Measurements from ENCODE around the gene FAM156A. TPM values are rescaled to one million over a fixed set of nuclear protein-coding genes. Genes with fewer than 3 reads are reported as not detected.
"Not testable (repeated sequence)": the region's sequence is repeated elsewhere in the genome, so short reads cannot be mapped to it uniquely, and the experiment has no call there.

FAM156A gene
- total RNA-seq: 10 to 100 TPM; 22.7 to 23.7 TPM

GRCh38 chrX:52958113-52958959, at the start of gene FAM156A:
Gene FAM156A, minus strand, starts transcription at chrX:52958518. Its CDS starts 9,930 bp downstream, at chrX:52948588.
- not testable (repeated sequence) for H3K27me3 Mint-ChIP-seq, H3K36me3 Mint-ChIP-seq, H3K4me3 Mint-ChIP-seq, H3K4me1 Mint-ChIP-seq, H3K27ac Mint-ChIP-seq, H3K9me3 Mint-ChIP-seq, DNase-seq

- no peak for DNase-seq
- Mint-ChIP-seq H3K27me3 (peaks cover 7% of the 10 kb centered on the region), H3K27ac (no peak overlapping the region), H3K4me3 (no peak overlapping the region), H3K4me1 (peaks cover 3% of the 10 kb centered on the region), H3K9me3 (peaks cover 3% of the 10 kb centered on the region), H3K36me3 (no peaks in the 10 kb centered on the region)
Measured at GRCh38 chrX:53005327-53005726, 47.0 kb upstream of the FAM156A start.

- Mint-ChIP-seq H3K27me3 (peaks cover 7% of the 10 kb centered on the region), H3K27ac (no peak overlapping the region), H3K4me1 (peaks cover 3% of the 10 kb centered on the region), H3K36me3 (no peaks in the 10 kb centered on the region), H3K4me3 (no peak overlapping the region), H3K9me3 (peaks cover 3% of the 10 kb centered on the region)
- no peak for DNase-seq
Measured at GRCh38 chrX:53004811-53005210, 46.5 kb upstream of the FAM156A start.

- no peak overlapping the region for H3K27ac Mint-ChIP-seq
- H3K4me1 Mint-ChIP-seq: peaks cover 3% of the 10 kb centered on the region
- no peak overlapping the region for H3K4me3 Mint-ChIP-seq
- no peaks in the 10 kb centered on the region for H3K36me3 Mint-ChIP-seq
- H3K27me3 Mint-ChIP-seq: peaks cover 7% of the 10 kb centered on the region
- no peak for DNase-seq
- H3K9me3 Mint-ChIP-seq: peaks cover 3% of the 10 kb centered on the region
Measured at GRCh38 chrX:53004038-53004437, 45.7 kb upstream of the FAM156A start.

- no peak overlapping the region for H3K4me3 Mint-ChIP-seq
- no peaks in the 10 kb centered on the region for H3K9me3 Mint-ChIP-seq
- H3K27me3 Mint-ChIP-seq: peaks cover 7% of the 10 kb centered on the region
- H3K27ac Mint-ChIP-seq: no peak overlapping the region
- DNase-seq: no peak
- H3K36me3 Mint-ChIP-seq: no peaks in the 10 kb centered on the region
- H3K4me1 Mint-ChIP-seq: peaks cover 3% of the 10 kb centered on the region
Measured at GRCh38 chrX:53003111-53003510, 44.8 kb upstream of the FAM156A start.

- Mint-ChIP-seq H3K9me3 (no peaks in the 10 kb centered on the region), H3K4me3 (no peak overlapping the region), H3K36me3 (no peaks in the 10 kb centered on the region), H3K27me3 (peaks cover 7% of the 10 kb centered on the region), H3K27ac (no peak overlapping the region), H3K4me1 (peaks cover 3% of the 10 kb centered on the region)
- no peak for DNase-seq
Measured at GRCh38 chrX:53001958-53002357, 43.6 kb upstream of the FAM156A start.

GRCh38 chrX:53000447-53001135, 42.3 kb upstream of the FAM156A start:
- Mint-ChIP-seq H3K4me3 (peak overlapping the region; percentile 53), H3K9me3 (no peaks in the 10 kb centered on the region), H3K4me1 (peaks cover 7% of the 10 kb centered on the region), H3K27ac (peak overlapping the region; percentile 29), H3K27me3 (peaks cover 7% of the 10 kb centered on the region), H3K36me3 (no peaks in the 10 kb centered on the region)
- no peak for DNase-seq

GRCh38 chrX:52995987-52996331, 37.6 kb upstream of the FAM156A start:
- Mint-ChIP-seq H3K4me1 (peaks cover 13% of the 10 kb centered on the region), H3K27ac (peak overlapping the region; percentile 100), H3K36me3 (peaks cover 1% of the 10 kb centered on the region), H3K9me3 (no peaks in the 10 kb centered on the region), H3K4me3 (peak overlapping the region; percentile 93), H3K27me3 (no peaks in the 10 kb centered on the region)
- no peak for DNase-seq

GRCh38 chrX:52995135-52995986, 37.0 kb upstream of the FAM156A start:
- Mint-ChIP-seq H3K27ac (peak overlapping the region; percentile 100), H3K36me3 (peaks cover 1% of the 10 kb centered on the region), H3K4me3 (peak overlapping the region; percentile 93), H3K9me3 (no peaks in the 10 kb centered on the region), H3K27me3 (no peaks in the 10 kb centered on the region), H3K4me1 (peaks cover 12% of the 10 kb centered on the region)
- DNase-seq: peak; percentile 91

GRCh38 chrX:52990848-52991247, 32.5 kb upstream of the FAM156A start:
- H3K4me1 Mint-ChIP-seq: peaks cover 13% of the 10 kb centered on the region
- no peak for DNase-seq
- H3K9me3 Mint-ChIP-seq: no peaks in the 10 kb centered on the region
- H3K4me3 Mint-ChIP-seq: no peak overlapping the region
- peaks cover 1% of the 10 kb centered on the region for H3K36me3 Mint-ChIP-seq
- no peaks in the 10 kb centered on the region for H3K27me3 Mint-ChIP-seq
- H3K27ac Mint-ChIP-seq: no peak overlapping the region

- Mint-ChIP-seq H3K4me3 (peak overlapping the region; percentile 41), H3K4me1 (peaks cover 13% of the 10 kb centered on the region), H3K27ac (peak overlapping the region; percentile 85)
- not testable (repeated sequence) for H3K36me3 Mint-ChIP-seq, H3K9me3 Mint-ChIP-seq, H3K27me3 Mint-ChIP-seq
- peak; percentile 48 for DNase-seq
Measured at GRCh38 chrX:52990011-52990631, 31.8 kb upstream of the FAM156A start.

- Mint-ChIP-seq H3K36me3 (no peaks in the 10 kb centered on the region), H3K4me3 (no peak overlapping the region), H3K9me3 (no peaks in the 10 kb centered on the region), H3K4me1 (peaks cover 11% of the 10 kb centered on the region), H3K27me3 (no peaks in the 10 kb centered on the region), H3K27ac (no peak overlapping the region)
- no peak for DNase-seq
Measured at GRCh38 chrX:52988985-52989917, 30.9 kb upstream of the FAM156A start.

GRCh38 chrX:52983321-52984000, 25.1 kb upstream of the FAM156A start:
- DNase-seq: no peak
- Mint-ChIP-seq H3K9me3 (no peaks in the 10 kb centered on the region), H3K36me3 (no peaks in the 10 kb centered on the region), H3K27ac (no peak overlapping the region), H3K4me1 (peaks cover 1% of the 10 kb centered on the region), H3K27me3 (no peaks in the 10 kb centered on the region), H3K4me3 (no peak overlapping the region)
